Mesothelial cell of epicardium (in vitro differentiated cells): Measurements from ENCODE around the gene TYW3. TPM values are rescaled to one million over a fixed set of nuclear protein-coding genes. Genes with fewer than 3 reads are reported as not detected.

Source experiments
- DNase-seq, 2 experiments: peaks; one replicate each; pipeline ENCODE4 v3.0.0; 2021; ENCODE audit warnings: low spot score in 2 of 2; ENCODE audit not compliant: unreplicated experiment in 2 of 2
- H3K27ac Mint-ChIP-seq: 2 replicates; pipeline ENCODE4 v1.8.0; 2021; ENCODE audit warnings: mixed read lengths
- H3K27me3 Mint-ChIP-seq: 2 replicates; pipeline ENCODE4 v1.8.0; 2021; ENCODE audit warnings: low read depth, mixed read lengths
- H3K36me3 Mint-ChIP-seq: 2 replicates; pipeline ENCODE4 v1.8.0; 2021; ENCODE audit warnings: mixed read lengths
- H3K4me1 Mint-ChIP-seq: 2 replicates; pipeline ENCODE4 v1.8.0; 2021; ENCODE audit warnings: mixed read lengths
- H3K4me3 Mint-ChIP-seq: 2 replicates; pipeline ENCODE4 v1.8.0; 2021; ENCODE audit warnings: mild to moderate bottlenecking, moderate library complexity, mixed read lengths
- H3K9me3 Mint-ChIP-seq: 2 replicates; pipeline ENCODE4 v1.8.0; 2021; ENCODE audit warnings: mixed read lengths
- total RNA-seq: library from RNA; stranded (reverse); gene quantifications from 3 replicates; pipeline ENCODE4 v1.2.1, GENCODE V29; 2021
- TF ChIP-seq, protein P1 (sequence below): fragments of 200-600 bp; sonication (generic); IDR thresholded peaks from one replicate; pipeline ENCODE4 v1.5.0; 2021; ENCODE audit warnings: antibody characterized with exemption; ENCODE audit not compliant: unreplicated experiment

The TYW3 gene
- total RNA-seq, 1 donor from 2014 or later, result 13.3 TPM

DNA sequence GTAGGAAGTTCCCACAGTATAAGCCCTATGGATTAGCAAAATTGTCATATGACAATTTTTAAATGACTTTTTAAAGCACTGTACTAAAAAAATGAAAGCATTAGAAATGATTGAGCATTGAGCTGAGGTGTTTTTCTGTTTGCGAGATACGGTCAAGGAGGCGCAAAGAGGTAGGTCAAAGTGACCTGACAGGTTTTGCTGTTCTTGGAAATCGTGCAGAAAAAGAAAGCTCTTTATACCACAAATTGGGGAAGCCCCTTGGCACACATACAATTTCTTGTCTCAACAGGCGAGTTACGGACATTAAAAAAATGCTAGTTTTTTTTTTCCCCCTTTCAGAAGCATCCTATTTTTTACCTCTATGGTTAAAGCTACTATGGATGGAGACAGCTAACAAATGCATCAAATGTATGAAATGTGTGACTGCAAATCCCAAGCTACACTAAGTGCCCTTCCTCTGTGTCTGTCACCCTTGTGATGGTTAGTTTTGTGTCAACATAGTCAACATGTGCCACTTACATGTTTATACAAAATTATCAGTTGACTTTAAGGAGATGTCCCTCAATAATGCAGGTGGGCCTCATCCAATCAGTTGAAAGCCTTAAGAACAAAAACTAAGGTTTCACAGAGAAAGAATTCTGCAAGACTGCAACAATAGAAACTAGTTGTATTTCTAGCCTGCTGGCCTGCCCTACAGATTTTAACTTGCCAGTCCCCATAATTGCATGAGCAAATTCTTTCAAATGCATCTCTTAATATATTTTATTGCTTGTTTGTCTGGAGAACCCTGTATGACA is 29.4 kb upstream of the TYW3 start:
- Mint-ChIP-seq H3K9me3 (no peaks in the 10 kb centered on the region), H3K4me3 (no peak overlapping the region), H3K4me1 (peaks cover 2% of the 10 kb centered on the region), H3K36me3 (peaks cover 13% of the 10 kb centered on the region), H3K27me3 (no peaks in the 10 kb centered on the region), H3K27ac (no peak overlapping the region)
- TF ChIP-seq, protein P1, sequence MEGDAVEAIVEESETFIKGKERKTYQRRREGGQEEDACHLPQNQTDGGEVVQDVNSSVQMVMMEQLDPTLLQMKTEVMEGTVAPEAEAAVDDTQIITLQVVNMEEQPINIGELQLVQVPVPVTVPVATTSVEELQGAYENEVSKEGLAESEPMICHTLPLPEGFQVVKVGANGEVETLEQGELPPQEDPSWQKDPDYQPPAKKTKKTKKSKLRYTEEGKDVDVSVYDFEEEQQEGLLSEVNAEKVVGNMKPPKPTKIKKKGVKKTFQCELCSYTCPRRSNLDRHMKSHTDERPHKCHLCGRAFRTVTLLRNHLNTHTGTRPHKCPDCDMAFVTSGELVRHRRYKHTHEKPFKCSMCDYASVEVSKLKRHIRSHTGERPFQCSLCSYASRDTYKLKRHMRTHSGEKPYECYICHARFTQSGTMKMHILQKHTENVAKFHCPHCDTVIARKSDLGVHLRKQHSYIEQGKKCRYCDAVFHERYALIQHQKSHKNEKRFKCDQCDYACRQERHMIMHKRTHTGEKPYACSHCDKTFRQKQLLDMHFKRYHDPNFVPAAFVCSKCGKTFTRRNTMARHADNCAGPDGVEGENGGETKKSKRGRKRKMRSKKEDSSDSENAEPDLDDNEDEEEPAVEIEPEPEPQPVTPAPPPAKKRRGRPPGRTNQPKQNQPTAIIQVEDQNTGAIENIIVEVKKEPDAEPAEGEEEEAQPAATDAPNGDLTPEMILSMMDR, result no peak
- no peak for DNase-seq

DNA sequence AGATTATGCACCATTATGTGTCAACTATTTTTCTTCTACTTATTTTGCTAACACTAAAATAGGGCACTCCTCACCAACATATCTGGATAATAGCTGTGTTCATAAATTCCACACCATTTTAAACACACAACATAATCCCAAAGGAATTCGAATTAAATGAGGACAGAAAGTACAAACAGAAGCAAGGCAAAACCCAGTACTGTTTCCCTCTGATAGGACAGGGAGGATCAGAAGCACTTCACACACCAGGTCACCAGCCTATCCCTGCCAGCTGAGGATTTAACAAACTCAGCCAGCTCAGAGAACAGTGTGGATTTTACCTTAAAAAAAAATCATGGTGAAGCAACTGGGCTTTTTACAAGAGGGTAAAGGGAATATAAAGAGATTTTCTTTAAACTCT is 20.1 kb upstream of the TYW3 start:
- TF ChIP-seq, protein P1, result no peak
- Mint-ChIP-seq H3K27me3 (no peaks in the 10 kb centered on the region), H3K36me3 (peaks cover 11% of the 10 kb centered on the region), H3K27ac (no peak overlapping the region), H3K4me3 (no peak overlapping the region), H3K9me3 (no peaks in the 10 kb centered on the region), H3K4me1 (peaks cover 17% of the 10 kb centered on the region)
- DNase-seq, result no peak

DNA sequence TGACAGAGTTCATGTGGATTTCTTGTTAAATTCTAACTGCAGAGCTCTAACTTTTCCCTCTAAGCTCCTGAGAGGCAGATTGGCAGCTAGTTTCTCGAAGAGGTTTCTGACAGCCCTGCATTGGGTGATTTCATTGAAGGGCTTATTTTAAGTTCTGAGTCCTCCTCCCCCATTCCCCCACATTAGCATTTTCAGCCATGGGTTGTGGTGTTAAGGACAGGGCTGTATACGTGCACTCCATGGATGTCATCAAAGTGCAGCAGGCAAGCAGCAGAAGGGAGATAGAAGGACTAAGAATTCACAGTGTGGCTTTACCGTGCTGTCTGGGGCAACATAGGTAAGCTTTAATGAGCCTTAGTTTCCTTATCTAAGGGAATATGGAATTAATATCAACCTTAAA is 19.1 kb upstream of the TYW3 start:
- Mint-ChIP-seq H3K36me3 (peaks cover 11% of the 10 kb centered on the region), H3K27ac (peak overlapping the region; percentile 4), H3K4me1 (peaks cover 17% of the 10 kb centered on the region), H3K9me3 (no peaks in the 10 kb centered on the region), H3K4me3 (no peak overlapping the region), H3K27me3 (no peaks in the 10 kb centered on the region)
- TF ChIP-seq, protein P1, result no peak
- DNase-seq, result no peak

DNA sequence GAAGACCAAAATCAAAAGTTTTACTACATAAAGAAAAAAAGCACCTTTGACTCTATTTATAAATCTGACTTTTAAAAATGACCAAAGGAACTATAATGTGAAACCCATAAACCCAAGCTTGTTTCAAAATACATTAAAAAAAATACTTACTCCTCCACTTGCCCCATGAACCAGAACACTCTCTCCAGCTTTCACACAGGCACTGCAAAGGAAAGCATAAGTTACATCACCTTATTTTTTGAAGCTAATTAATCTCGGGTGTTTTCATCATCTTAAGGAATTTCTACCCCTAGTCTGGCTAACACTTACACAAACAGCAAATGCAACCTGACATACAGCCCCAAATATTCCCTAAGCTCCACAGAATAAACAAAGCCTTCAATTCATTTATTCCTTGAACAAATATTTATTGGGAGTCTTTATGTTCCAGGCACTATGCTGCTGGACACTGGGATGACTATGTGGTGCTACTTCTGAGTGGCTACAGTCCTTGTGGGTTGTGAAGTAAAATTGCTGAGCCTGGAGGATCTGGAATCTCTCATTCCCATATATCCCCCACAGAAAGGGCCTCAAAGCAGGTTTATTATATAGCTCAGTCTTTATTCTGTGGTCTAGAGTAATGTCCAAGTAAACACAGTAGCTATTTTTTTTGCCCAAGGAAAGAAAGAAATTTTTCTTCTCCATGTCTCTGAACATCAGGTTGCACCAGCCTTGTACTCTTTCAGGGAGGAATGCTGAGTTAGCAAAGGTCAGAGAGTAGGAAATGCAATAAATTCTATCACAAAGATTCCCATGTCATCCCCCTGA is 18.3 kb upstream of the TYW3 start:
- DNase-seq, result no peak
- H3K9me3 Mint-ChIP-seq, result no peaks in the 10 kb centered on the region
- peak overlapping the region; percentile 44 for H3K27ac Mint-ChIP-seq
- H3K36me3 Mint-ChIP-seq, result peaks cover 11% of the 10 kb centered on the region
- no peak overlapping the region for H3K4me3 Mint-ChIP-seq
- no peaks in the 10 kb centered on the region for H3K27me3 Mint-ChIP-seq
- TF ChIP-seq, protein P1, result no peak
- peaks cover 17% of the 10 kb centered on the region for H3K4me1 Mint-ChIP-seq

DNA sequence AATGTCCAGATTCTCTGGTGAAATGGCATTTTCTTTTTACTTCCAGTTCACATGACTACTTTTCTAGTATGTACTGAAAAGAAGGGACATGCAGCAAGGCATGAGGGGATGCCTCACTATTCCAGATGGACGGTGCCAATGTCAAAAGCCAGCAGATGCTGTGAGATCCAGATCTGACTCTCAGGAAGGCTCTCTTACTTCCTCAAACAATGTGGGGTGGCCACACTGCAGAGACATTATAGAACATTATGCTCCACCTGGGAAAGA is 17.8 kb upstream of the TYW3 start:
- peaks cover 13% of the 10 kb centered on the region for H3K36me3 Mint-ChIP-seq
- no peak overlapping the region for H3K4me3 Mint-ChIP-seq
- no peaks in the 10 kb centered on the region for H3K27me3 Mint-ChIP-seq
- H3K27ac Mint-ChIP-seq, result peak overlapping the region; percentile 10
- TF ChIP-seq, protein P1, result no peak
- peaks cover 17% of the 10 kb centered on the region for H3K4me1 Mint-ChIP-seq
- DNase-seq, result no peak
- H3K9me3 Mint-ChIP-seq, result no peaks in the 10 kb centered on the region
